Suprapubic skin (tissue), 4 donors: ENCODE results near the gene PSMD3.

ENCODE experiments used
- POLR2A ChIP-seq, 2 donors: fragments of 450-650 bp; IDR thresholded peaks; one replicate each; pipeline ENCODE4 v1.6.1; 2017; ENCODE audit warnings: antibody characterized with exemption in 2 of 2, mild to moderate bottlenecking in 2 of 2, moderate library complexity in 2 of 2
- POLR2AphosphoS5 ChIP-seq, 3 donors: sonication (generic); formaldehyde crosslinking; IDR thresholded peaks; one replicate each; pipeline ENCODE4 v1.6.1; 2017; ENCODE audit warnings: antibody characterized with exemption in 3 of 3
- TF ChIP-seq, protein P1 (sequence below), 2 donors: fragments of 200-600 bp in 1 of 2; fragments of 450-650 bp in 1 of 2; sonication (generic) in 1 of 2; IDR thresholded peaks; one replicate each; pipeline ENCODE4 v1.5.1; 2016 to 2019; ENCODE audit warnings: antibody characterized with exemption in 2 of 2, mild to moderate bottlenecking in 1 of 2, moderate library complexity in 1 of 2

GRCh38 chr17:40025559-40025958, 45.0 kb downstream of the PSMD3 start:
- TF ChIP-seq, protein P1, sequence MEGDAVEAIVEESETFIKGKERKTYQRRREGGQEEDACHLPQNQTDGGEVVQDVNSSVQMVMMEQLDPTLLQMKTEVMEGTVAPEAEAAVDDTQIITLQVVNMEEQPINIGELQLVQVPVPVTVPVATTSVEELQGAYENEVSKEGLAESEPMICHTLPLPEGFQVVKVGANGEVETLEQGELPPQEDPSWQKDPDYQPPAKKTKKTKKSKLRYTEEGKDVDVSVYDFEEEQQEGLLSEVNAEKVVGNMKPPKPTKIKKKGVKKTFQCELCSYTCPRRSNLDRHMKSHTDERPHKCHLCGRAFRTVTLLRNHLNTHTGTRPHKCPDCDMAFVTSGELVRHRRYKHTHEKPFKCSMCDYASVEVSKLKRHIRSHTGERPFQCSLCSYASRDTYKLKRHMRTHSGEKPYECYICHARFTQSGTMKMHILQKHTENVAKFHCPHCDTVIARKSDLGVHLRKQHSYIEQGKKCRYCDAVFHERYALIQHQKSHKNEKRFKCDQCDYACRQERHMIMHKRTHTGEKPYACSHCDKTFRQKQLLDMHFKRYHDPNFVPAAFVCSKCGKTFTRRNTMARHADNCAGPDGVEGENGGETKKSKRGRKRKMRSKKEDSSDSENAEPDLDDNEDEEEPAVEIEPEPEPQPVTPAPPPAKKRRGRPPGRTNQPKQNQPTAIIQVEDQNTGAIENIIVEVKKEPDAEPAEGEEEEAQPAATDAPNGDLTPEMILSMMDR (IDR thresholded peaks at IDR 0.05), result no peak
- TF ChIP-seq POLR2A (IDR thresholded peaks at IDR 0.05) (no peak), POLR2AphosphoS5 (IDR thresholded peaks at IDR 0.05) (no peak)
